ENCODE data around the gene STK32B. TPM values are rescaled to one million over a fixed set of nuclear protein-coding genes. Genes with fewer than 3 reads are reported as not detected.

STK32B gene
- total RNA-seq, 4 donors from 2014 or later, result 3.0 to 33.8 (median 4.3) TPM

DNA sequence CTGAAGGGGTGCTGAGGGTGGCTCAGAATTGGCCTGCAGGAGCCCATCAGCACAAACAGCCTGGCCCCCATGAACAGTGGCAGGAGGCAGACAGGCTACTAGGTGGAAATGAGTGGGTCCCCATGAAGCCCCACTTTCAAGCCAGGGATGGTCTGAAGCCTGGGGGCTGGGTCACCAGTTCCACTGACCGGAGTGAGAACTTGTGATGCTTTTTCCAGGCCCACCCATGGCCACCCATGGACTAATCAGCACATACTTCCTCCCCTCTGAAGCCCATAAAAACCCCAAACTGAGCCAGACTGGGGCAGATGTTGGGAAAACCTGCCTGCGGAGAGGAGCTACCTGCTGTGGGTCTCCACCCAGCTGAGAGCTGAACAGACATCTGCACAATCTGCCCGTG lies 372.9 kb downstream of the STK32B start:
- Histone ChIP-seq H3K9me3 (no peaks in the 10 kb centered on the region), H3K4me3 (no peak overlapping the region), H3K36me3 (no peaks in the 10 kb centered on the region), H3K27ac (no peak overlapping the region), H3K27me3 (no peaks in the 10 kb centered on the region), H3K4me1 (no peaks in the 10 kb centered on the region)
- TF ChIP-seq, protein P1, sequence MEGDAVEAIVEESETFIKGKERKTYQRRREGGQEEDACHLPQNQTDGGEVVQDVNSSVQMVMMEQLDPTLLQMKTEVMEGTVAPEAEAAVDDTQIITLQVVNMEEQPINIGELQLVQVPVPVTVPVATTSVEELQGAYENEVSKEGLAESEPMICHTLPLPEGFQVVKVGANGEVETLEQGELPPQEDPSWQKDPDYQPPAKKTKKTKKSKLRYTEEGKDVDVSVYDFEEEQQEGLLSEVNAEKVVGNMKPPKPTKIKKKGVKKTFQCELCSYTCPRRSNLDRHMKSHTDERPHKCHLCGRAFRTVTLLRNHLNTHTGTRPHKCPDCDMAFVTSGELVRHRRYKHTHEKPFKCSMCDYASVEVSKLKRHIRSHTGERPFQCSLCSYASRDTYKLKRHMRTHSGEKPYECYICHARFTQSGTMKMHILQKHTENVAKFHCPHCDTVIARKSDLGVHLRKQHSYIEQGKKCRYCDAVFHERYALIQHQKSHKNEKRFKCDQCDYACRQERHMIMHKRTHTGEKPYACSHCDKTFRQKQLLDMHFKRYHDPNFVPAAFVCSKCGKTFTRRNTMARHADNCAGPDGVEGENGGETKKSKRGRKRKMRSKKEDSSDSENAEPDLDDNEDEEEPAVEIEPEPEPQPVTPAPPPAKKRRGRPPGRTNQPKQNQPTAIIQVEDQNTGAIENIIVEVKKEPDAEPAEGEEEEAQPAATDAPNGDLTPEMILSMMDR (IDR thresholded peaks at IDR 0.05), result no peak
- no peak for TF ChIP-seq POLR2A (IDR thresholded peaks at IDR 0.05)
- DNase-seq, result no peak
- intact Hi-C loops (cut with DNase I; ENCODE audit: low total_unique reads), result no loop called here

DNA sequence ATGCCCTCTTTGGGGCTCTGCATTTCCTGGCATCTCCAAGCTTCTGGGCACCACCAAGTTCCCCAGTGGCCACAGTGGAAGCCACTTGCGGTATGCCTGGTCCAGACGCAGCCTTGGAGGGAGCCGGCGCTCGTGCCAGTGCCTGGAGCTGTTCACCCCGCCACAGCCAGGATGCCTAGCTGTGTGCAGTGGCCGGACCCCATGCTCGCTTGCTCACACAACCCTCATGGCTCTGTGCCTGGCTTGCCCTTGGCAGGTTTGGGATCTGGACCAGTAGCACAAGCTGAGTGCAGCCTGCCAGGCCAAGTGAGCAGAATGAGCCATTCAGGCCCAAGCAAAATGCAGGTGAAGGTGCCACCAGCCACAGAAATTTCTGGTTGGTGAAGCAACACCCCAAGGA lies 373.6 kb downstream of the STK32B start:
- Histone ChIP-seq H3K9me3 (no peaks in the 10 kb centered on the region), H3K36me3 (no peaks in the 10 kb centered on the region), H3K27ac (no peak overlapping the region), H3K27me3 (no peaks in the 10 kb centered on the region), H3K4me3 (no peak overlapping the region), H3K4me1 (no peaks in the 10 kb centered on the region)
- intact Hi-C loops (cut with DNase I; ENCODE audit: low total_unique reads), result no loop called here
- TF ChIP-seq, protein P1 (IDR thresholded peaks at IDR 0.05), result no peak
- TF ChIP-seq POLR2A (IDR thresholded peaks at IDR 0.05), result no peak
- DNase-seq, result no peak

DNA sequence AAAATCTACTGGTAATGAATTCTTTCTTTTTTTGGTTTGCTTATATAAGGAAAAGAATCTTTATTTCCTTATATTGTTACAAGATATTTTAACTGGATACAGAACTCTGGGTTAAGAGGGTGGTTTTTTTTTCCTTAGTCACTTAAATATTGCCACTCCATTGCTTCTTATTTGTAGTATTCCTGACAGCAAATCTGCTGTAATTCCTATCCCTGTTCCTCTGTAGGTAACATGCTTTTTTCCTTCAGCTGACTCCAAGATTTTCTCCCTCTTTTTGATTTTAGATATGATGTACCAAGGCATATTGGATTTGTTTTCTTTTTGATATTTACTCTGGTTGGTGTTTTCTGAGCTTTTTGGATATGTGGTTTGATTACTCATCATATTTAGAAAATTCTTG lies 378.5 kb downstream of the STK32B start:
- Histone ChIP-seq H3K9me3 (no peaks in the 10 kb centered on the region), H3K4me1 (no peaks in the 10 kb centered on the region), H3K4me3 (no peak overlapping the region), H3K27ac (no peak overlapping the region), H3K27me3 (no peaks in the 10 kb centered on the region), H3K36me3 (no peaks in the 10 kb centered on the region)
- intact Hi-C loops (cut with DNase I; ENCODE audit: low total_unique reads), result no loop called here
- DNase-seq, result no peak
- no peak for TF ChIP-seq POLR2A (IDR thresholded peaks at IDR 0.05)
- TF ChIP-seq, protein P1 (IDR thresholded peaks at IDR 0.05), result no peak

DNA sequence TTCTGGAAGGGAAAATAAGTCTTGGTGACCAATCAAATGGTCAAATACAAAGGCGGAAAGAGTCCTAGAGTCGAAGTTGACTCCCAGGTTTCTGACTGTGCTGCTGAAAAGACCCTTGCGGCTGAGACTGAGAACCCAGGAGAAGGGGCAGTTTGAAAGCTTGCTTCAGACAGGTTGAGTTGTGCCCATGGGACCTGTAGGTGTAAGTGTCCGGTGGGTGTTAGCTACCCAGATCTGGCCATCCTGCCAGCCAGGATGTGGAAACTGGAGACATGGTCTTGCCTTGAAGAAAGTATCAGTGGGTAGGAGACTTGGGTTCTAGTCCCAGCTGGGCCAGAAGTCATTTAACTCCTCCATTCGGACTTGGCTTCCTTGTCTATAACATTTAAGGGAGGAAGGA lies 381.9 kb downstream of the STK32B start:
- Histone ChIP-seq H3K27me3 (no peaks in the 10 kb centered on the region), H3K27ac (no peak overlapping the region), H3K4me3 (no peak overlapping the region), H3K9me3 (no peaks in the 10 kb centered on the region), H3K36me3 (no peaks in the 10 kb centered on the region), H3K4me1 (no peaks in the 10 kb centered on the region)
- DNase-seq, result no peak
- intact Hi-C loops (cut with DNase I; ENCODE audit: low total_unique reads), result no loop called here
- TF ChIP-seq, protein P1 (IDR thresholded peaks at IDR 0.05), result no peak
- TF ChIP-seq POLR2A (IDR thresholded peaks at IDR 0.05), result no peak

DNA sequence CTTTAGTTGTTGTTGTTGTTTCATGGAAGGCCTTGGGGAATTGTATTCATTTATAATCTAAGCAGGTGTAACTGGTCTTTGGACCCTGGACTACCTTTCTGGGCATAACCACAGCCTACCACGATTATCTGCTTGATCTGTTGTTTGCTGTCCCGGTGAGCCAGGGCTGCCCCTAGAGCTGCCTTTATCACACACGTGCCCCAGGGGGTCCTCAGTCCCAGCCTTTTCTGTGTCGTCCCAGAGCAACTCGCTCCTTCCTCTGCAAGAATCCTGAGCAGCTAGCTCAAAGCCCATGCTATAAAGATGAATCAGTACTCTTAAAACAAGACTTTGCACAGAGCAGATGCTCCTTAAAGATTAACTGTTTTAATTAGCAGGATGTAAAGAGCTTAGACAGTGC lies 383.9 kb downstream of the STK32B start:
- H3K4me3 ChIP-seq, result no peak overlapping the region
- H3K27me3 ChIP-seq, result no peaks in the 10 kb centered on the region
- intact Hi-C loops (cut with DNase I; ENCODE audit: low total_unique reads), result no loop called here
- DNase-seq, result no peak
- H3K36me3 ChIP-seq, result no peaks in the 10 kb centered on the region
- no peaks in the 10 kb centered on the region for H3K9me3 ChIP-seq
- TF ChIP-seq, protein P1 (IDR thresholded peaks at IDR 0.05), result no peak
- no peak for TF ChIP-seq POLR2A (IDR thresholded peaks at IDR 0.05)
- no peaks in the 10 kb centered on the region for H3K4me1 ChIP-seq
- H3K27ac ChIP-seq, result no peak overlapping the region
